CD4-positive, alpha-beta T cell treated with Interleukin-4 for 1 hour (primary cell): ENCODE measurements around the gene HOXB7.
A peak's percentile ranks its signal among the peaks of the same experiment; 100 is the strongest.

Experiments used
- DNase-seq, 2 donors: peaks; one replicate each; pipeline ENCODE4 v3.0.0-alpha.2; 2020 to 2022

Gene HOXB7

DNA sequence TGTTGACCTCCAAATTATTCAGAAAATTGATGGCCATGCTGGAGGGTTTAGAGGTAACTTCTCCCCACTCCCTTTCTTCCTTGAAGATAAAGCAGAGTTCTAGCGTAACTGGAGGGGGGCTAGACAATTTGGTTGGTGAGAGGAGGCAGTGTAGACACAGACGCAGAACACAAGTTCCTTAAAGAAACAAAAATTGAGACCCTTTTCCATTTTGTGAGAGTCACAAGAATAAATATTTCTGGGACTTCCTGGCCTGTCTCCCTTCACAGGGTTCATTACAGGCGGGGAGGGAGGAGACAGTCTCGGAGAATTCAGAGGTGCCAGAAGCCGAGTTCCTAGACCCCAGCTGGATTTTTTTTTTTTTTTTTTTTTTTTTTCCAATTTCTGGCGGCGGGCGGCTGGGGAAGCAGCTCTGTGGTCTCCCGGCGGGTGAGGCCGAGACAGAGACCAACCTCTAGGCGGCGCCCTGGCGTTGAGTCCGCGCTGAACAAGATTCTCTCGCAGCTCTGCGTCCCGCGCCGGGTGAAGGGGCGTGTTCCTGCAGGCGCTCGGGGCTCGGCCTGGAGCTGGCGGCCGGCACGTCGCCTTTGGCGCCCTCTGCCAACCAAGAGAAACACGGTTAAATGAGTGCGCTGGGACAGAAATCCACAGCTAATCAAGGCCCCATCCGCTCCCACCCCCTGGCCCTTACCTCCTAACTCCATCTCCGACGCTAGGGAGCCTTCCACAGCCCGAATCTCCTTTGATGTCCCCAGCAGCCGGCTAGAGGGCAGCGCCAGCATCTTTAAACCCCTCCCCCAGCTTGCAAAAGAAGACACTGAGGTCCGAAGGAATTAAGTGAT, 25.6 kb upstream of the HOXB7 start:
- peak; percentile 48 to 61 for DNase-seq

DNA sequence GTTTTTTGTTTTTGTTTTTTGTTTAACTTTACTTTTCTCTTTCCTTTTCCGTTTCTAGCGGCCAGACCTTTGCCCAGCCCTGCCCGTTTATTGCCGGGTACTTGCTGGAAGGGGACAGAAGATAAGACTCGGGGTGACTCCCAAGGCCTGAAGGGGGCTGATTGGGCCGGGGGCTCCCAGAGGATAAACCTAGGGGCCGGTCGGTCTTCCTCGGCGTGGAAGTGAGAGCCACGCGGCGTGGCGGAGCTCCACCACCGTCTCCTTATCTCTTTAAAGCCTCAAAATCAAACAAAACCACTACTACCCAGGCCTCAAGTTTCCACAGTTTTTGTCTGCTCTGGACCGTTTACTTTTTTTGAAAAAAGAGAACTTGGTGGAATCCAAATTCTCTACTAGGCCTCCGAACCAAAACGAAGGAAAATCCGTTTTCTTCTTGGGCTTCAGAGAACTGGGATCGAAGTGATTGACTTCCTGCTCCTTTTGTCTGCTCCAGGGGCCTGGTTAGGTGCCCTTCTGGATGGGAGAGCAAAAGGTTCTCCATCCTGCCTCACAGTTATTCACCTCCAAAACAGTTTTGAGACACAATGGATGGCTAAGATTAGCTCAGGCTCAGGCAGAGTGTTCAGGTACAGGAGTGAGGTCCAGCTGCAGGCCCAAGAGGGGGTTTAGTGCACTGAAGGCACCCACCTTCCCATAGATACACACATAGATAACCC, 23.8 kb upstream of the HOXB7 start:
- DNase-seq = no peak

DNA sequence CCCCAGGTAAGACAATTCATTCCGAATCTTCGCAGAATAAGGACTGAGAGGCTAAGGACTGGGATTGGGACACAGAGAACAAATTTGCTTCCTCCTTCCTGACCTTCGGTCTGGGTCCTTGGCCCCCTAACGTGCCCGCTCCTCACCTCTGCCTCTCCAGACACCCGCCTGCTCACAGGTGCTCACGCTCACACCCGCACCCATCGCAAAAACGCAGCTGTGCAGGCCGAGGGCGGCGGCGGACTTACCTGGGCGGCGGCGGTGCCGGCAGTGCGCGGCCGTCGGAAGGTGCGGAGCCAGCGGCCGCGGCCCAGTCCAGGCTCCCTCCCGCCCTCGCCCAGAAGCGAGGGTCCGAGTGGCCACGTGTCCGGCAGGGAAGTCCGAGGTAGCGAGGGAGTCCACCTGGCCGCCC, 22.5 kb upstream of the HOXB7 start:
- no peak for DNase-seq

GRCh38 chr17:48632579-48633265, 21.9 kb upstream of the HOXB7 start:
- no peak for DNase-seq

DNA sequence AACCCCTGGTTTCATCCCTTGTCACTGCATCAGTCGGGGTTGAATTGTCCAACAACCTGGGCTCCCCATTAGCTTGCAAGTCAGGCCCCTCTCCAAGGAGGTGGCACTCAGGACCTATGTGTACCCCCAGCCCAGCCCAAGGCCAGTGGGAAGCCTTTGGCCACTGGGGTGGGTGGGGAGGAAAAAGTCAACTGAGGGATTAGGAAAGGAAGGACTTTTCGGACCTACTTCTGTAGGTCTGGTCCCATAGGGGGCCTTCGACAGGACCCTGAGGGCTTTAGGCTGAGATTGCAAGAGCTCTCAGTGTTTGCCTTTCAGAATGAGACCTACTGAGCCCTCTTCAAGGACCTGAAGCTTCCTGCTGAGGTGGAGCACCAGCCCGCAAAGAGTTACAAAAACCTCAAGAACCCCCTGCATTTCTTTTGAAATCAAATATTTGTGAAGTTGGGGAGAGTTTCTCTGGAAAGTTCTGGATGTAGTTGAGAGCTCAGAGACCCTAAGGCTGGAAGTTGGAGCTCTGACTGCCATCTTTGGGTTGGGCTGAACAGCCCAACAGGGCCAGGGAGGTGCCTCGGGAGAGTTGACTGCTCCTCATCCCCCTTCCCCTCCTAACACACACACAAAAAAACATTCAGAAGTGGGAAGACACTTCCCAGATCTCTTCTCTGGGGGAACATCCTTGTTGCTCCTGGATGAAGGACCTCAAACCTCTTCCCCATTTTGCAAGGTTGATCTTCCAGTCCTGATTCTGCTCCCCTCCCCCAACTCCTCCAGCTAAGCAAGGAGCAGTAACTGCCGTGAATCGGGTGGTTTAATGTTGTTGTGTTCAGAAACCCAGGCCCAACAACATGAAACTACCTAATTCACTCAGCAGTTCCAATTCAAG, 21.1 kb upstream of the HOXB7 start:
- no peak for DNase-seq

DNA sequence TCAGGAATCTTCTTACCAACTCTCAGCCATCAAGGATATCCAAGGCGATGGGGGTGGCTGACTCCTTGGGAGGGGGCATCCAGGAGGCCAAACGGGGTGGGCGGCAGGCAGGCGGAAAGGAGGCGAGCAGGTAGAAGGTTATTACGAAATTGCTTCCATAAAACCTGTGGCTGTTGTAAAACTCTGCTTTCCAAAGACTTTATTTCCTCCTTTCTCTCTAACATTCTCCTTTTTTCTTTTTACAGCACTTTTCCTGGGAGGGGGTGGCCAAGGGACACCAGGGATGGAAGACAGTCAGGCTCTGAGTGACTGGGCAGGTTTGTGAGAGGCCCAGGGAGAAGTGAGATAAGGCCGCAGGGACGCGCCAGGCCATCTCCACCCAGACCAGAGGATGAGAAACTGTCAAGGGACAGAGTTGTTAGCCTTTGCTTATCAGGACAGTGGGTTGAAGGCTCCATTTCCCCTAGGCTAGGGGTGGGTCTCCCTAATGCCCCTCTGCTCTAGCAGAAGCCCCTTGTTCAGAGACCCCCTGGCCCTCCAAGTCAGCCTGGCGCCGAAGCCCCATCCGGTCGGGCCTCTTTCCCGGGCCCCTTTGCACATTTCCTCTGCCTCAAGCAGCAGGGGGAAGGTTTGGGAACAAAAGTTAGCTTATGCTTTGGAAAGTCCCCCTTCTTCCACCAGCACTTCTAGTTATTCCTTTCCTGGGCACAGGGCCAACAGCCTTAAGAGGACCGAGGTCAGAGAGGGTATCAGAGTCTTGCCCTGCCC, 20.3 kb upstream of the HOXB7 start:
- DNase-seq = no peak

DNA sequence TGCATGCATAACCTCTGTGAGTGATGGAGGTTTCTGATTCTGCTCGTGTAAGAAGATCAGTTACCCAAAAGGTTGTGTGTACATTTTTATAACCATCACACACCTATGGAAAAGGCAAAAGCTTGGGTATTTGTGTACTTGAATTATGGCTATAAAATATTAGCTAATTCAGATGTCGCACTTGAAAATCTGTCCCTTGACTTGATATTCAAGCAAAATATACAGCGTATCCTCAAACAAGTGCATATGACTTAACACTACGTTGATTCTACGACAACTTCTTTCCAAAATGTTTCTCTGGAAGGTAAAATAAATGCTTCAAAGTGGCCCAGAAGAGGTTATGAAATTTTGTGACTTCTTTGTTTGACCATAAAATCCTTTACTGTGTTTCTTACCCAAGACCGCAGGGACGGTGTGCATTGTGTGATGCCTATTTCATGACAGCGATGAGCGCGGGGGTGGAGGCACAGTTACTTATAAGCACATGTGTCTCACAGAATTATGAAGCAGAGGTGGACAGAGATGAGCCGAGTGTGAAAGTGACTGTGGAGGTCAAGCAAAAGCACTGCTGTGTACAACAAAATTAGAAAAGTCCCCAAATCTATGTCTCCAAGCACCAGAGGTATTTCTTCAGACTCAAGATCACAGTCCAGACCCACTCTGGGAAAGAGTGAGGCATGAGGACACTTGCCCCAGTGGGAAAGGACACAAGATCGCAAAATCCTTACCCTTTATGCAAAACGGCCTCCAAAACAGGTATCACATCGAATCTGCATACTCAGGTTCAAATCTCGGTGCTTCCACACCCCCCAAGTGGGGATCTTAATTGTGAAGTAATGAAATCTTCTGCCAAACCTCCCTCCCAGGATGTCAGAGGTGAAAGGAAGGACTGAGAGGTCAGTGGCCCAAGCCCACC, 19.4 kb upstream of the HOXB7 start:
- no peak for DNase-seq

DNA sequence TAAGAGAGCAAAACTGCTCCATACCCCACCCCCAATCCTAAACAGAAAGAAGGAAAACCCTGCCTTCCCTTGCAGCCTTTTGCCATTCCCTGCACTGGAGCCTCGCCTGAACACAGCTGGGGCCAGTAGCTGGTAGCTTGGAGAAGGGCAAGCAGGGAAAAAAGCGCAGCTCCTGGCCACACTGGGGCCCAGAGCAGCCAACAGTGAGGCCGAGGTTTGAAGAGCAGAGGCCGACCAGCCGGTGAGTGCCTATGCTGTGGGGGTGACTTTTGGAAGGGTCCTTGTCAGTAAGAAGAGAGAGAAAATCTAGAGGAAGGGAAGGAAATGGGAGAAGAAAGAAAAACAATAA, 18.6 kb upstream of the HOXB7 start:
- DNase-seq = no peak

DNA sequence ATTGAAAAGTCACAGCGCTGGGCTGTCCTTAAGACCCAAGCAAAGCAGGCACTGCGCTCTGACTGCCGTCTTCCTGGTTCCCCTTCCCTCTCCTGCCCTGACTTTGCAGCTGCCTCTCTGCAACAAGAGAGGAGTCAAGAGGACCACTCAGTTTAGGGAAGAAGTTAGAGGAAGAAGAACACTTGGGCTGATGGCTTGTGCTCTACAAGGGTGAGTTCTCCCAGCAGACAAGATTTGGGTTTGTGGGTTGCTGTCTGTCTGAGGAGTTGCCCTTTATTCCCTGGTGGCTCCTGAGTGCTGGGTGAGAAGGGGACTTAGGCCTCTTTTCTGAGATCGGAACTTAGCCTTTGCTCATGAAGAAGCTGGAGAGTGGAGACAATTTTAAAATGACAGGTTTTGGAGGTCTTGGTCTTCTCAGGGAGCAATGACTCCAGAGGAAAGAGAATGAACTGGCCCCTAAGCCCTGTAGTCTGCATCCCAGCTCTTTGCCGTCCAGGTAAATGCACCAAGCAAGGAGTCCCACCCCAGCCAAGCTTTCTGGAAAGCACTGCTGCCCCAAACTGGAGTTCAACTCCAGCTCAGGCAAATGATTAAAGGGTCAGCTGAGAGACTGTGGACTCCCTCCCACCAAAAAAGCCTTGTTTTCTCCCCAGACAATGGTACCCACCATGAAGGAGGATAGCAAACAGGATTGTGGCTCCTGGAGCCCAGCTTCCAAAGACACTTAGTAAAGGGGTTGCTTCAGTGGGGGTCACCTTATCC, 18.0 kb upstream of the HOXB7 start:
- DNase-seq = no peak

DNA sequence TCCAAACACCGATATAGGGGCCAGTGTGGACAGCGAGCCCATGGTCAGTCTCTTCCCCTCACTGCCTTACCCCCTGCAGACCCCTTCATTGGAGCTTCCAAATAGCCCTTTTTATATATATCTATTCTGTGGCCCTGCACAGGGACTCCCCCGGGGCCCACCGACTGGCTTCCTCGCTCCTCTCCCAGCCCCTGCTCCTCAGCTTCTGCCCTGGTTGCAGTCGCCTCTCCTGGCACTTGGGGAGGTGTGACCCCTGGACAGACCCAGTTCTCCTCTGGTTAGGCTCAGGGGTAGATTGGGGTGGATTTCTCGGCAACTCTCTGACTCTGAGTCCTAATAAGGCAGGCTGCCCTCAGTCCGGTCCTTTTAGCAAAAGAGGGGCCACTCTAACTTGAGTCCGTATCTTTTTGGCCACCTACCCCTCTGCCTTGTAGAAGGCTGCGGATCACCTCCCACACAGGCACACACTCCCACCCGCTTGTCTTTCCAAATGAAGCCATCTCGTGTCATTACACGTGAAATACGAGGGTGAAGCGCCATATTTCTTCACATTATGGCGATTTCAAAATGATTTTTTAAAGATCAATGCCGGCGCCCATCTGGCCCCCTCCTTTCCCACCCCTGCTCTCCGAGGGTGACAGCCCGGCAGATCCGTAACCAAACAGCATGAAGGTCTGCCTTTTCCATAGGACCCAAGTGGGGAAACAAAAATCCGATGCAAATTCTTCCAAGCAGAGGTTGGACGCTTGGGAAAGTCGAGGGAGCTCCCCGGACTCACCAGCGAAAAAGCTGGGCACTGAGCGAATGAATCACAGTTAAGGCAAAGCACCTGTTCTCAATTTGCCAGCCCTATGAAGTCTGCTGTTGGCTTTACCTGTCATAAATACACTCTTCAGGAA, 17.1 kb upstream of the HOXB7 start:
- no peak for DNase-seq

DNA sequence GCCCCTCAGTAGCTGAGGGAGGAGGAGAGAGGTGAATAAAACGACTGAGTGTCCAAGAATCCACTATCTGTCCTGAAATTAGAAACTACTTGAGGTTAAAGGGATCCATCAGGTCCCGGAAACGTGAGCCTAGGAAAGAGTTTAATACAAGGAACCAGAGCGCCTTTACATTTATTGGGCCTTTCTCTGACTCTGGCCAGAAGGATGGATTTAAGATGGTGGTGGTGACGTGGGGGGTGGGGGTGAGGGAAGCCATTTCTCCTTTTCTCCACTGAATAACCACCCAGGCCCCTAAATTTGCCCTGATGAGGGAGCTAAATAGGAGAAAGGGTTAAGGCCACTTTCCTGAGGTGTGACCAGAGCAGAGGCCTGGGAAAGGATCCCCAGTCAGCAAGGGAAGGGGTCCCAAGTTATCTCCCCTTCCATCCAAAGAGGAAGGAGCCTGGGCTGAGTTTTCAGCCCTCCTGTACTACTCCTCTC, 16.3 kb upstream of the HOXB7 start:
- no peak for DNase-seq

GRCh38 chr17:48626245-48627117, 15.7 kb upstream of the HOXB7 start, which contains the start of gene HOXB9:
HOXB9 (minus strand) TSS chr17:48626358; CDS start chr17:48626269, 89 bp downstream.
- peak; percentile 43 to 45 for DNase-seq

DNA sequence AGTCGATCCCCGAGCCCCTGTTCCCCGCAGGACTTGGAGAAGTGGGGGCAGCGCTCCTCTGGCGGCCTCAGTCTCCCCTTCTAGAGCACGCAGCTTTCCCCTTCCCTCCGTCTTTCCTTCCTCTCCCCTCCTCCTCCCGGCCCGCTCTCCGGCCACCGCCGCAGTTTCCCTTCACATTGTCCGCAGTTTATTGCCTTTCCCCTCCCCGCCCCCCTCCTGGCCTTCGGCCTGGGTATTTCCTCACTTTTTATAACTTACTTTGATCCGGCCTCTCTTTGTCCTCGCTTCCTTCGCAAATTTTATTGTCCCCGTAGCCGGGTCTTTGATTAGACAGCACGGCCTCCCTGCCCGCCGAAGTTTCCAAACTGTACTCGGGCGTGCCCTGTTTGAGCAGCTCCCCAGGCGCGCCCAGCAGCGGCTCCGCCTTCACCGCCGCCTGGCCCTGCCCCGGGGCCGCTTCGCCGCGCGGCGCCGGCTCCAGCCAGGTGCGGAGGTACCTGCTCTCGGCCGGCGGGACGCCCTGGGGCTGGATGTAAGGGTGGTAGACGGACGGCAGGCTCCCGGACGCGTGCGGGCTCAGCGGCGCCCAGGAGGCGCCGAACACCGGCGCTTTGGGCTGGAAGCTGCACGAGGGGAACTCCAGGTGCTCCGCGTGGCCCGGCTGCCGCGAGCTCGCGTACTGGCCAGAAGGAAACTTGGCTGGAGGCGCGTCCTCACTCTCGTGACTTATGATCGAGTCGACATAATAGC, 14.9 kb upstream of the HOXB7 start:
- DNase-seq = peak in 1 of 2 donors; percentile 45

DNA sequence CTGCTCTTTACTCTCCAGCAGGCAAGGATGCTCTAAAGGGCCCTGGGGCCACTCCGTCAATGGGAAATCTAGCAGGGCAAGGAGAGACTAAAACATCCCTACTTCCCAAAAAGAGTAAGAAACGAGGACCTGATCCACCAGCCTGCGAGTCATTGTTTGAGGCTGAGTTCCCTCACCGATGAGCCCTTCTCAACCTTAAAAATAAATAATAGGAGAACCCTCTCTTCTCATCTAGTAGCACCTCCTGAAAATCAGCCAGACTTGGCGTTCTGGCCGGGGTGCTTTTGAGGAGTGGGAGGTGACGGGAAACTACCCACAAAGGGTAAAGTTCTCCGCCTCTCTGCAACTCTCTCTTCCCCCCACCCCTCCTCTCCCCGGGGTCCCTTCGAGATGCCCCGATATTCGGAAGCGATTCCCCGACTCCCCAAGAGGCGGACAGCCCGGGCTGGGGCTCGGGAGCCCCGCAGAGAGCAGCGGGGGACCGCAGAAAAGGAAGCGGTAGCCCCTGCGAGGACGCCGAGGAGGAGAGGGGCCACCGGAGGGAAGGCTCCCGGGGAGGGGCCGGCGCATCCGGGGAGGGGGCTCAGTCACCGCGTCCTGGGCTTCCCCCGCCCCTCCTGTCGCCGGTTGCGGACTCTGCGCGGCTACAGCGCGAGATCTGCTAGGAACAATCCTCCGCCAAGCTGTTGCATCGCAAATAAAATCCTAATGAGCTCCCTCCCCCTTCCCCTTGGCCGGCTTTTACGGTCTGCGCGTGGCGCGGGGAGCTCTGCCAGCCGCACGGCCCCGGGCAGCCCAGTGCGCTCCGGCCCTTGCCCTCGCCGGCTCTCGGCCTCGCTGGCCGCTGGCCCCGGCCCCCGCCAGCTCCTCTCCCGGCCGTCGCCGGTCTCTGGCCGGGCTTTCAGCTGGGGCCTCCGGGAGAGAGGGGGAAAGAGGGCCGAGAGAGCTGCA, 14.0 kb upstream of the HOXB7 start:
- peak in 1 of 2 donors; percentile 36 for DNase-seq

- DNase-seq = no peak
Observed at GRCh38 chr17:48624118-48624517, 13.3 kb upstream of the HOXB7 start.

DNA sequence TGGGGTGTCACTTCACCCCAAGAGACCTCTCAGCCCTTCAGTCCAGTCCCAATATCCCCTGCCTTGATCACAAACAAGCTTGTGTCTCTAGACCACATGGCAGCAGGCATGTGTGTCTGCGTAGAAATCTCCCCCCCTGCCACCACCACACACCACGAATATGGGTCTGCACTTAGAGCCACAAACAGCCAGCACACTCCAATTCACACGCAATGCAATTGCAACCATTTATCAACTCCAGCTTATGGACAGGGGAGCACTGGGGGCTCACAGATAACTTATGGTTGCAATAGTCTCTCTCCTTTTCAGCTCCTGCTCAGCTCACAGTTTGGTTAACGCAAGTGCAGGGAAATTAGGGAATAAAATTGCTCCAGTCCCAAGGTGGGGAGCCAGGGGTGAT, 12.8 kb upstream of the HOXB7 start:
- DNase-seq = no peak
